HG03064 (cell line): ENCODE data around the gene CDC42BPA.
A peak's percentile ranks its signal among the peaks of the same experiment; 100 is the strongest.

Experiments
- ATAC-seq: cut with Tn5 transposase; IDR thresholded peaks from one replicate; pipeline ENCODE4 v1.9.1; 2021; ENCODE audit warnings: low read depth; ENCODE audit not compliant: unreplicated experiment

Gene CDC42BPA

DNA sequence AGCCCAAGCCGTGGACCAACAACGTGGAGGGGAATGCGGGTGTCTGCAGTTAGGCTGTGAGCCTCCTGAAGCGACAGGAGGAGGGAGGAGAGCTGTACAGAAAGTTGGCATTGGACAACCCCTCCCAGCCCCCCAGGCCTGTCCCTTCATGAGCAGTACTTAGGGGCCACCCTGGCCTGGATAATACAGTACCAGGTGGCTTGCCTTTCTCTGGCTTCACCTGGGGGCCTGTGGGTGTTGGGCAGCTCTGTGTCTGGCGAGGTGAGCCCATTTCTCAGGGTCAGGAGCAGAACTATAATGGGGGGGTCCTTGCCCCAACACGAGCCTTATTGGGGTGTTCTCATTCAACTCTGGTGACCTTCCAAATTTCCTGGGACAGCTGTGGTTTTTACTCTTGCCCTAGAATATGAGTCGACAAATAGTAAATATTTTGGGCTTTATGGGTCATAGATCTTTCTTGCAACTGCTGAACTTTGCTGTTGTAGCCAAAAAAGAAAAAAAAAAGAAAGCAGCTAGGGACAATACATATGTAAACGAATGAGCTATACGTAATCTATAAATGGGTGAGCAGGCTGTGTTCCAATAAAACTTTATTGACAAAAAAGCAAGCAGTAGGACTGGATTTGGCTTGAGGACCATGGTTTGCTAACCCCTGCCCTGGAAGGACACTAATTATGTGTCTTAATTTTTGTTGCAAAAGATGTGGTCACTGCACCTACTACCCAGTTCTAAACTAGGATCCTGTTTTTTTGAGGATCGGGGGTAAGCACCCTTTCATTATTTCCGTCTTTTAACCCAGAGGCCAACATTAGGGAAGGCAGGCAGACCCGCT lies 366.8 kb downstream of the CDC42BPA start:
- no peak for ATAC-seq

DNA sequence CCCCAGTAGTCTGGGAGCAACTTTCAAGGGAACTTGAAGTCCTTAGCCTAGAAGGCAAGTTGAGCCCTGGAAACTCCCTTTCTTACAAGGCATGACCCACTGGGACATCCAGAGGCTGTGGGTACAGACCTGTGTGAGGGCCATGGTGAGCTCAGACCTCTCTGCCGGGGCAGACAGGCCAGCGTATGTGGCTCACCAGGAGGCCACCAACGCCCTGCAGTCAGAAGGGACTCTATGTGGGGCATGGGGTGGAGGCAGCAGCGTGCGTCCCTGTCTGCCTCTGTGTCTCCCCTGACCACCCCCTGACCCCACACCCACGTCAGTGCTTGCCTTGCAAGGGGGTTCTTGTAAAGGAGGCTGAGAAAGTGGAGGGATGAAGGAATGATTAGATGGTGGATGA lies 367.4 kb downstream of the CDC42BPA start:
- no peak for ATAC-seq

DNA sequence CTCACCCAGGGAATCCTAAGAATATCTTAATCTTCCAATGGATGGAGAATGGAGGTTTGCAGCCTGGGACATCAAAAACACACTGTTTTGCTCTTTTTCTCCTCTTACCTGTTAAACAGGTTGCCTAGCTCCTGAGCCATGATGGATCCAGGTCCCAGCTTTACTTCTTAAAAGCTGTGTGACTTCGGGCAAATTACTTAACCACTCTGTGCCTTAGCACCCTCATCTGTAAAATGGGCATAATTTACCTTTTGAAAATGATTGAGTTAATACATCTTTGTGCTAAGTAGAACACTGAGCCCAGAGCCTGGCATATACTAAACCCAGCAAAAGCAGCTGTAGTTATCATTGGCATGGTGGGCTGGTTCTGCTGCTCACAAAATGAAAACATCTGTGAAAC lies 368.0 kb downstream of the CDC42BPA start:
- no peak for ATAC-seq

DNA sequence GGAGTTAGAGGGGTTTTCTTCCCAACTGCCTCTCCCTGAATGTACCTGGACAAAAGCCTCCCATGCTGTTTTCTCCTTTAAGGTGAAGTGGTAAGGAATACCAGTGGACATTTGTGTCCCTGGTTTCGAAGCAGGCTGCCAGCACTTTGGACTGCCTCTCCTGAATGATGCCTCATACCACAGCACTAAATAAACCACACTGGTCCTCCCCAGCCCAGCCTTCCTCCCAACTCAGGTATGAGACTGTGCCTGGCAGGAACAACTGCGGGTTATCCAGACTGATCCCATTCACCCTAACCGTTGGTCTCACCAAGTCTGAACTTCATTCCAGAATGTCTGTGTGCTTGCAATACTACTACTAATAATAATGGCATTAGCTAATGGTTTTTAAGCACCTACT lies 368.9 kb downstream of the CDC42BPA start:
- no peak for ATAC-seq

DNA sequence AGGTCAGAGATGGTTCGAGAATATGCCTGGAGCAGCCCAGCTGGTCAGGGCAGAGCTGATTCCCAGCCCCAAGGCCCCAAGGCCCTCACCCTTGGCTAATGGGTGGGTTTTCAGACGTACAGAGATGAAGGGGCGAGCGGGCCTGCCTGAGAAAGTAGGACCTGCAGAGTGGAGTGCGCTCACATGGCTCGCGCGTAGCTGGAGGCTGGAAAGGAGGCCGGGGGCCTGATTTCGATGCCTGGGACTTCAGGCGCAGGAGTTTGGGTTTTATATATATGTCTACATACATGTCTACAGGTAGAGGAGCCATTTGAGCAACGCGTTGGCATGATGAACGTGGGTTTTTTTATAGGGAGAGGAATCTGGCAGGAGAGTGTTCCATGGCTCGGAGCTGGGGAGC lies 369.3 kb downstream of the CDC42BPA start:
- no peak for ATAC-seq

GRCh38 chr1:226948480-226948879 lies 369.8 kb downstream of the CDC42BPA start:
- ATAC-seq, result no peak

- no peak for ATAC-seq
Measured at GRCh38 chr1:226948051-226948450, 370.2 kb downstream of the CDC42BPA start.

DNA sequence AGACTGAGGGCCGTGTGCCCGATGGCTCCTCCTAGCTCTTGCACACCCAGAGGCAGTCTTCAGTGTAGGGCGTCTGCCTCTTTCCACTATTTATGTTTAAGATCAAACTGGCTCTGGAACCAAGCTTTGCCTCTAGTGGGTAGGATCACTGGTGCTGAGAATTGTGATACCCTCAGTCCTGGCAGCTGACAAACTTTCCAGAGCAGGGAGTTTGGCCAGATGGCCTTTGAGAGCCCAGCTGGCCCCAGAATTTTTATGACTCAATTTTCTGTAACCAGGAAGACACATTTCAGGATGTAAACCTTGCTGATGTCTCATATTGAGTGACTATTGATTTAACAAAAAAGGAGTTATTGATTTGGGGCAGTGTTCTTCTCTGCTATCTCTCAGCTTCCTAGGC lies 371.5 kb downstream of the CDC42BPA start:
- no peak for ATAC-seq

GRCh38 chr1:226946285-226946684 lies 372.0 kb downstream of the CDC42BPA start:
- ATAC-seq, result no peak

- no peak for ATAC-seq
Measured at GRCh38 chr1:226945858-226946245, 372.4 kb downstream of the CDC42BPA start.

DNA sequence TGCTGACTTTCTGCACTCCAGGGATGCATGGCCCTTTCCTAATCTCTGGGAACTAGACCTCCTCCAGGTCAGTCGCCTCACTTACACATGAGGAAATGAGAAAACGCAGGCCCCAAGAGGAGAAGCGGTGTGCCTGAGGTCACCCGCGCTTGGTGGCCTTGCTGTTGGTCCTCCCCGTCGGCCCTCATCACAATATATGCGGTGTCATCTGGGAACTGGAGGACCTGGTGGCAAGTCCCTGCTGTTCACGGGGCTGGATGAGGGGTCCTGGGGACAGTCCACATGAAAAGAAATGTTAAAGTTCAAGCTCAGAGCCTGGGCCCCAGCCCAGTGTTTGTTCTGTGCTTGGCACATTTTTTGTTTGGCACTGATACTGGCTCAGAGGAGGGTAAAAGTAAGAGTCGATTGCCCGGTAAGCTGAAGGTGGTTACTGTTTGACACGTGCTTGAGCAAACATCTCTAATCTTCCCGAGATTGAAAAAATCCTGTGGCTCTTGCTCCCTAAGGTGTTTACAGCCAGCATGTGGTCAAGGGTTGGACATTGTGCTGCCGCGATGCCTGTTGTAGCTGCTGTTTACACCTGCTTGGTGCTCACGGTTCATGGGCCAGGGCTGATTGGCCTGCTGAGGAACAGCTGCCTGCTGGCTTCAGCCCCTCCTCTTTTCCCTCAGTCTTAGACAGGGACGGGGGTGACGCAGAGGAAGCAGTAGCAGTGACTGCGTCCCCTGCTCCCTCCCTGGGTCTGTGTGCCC lies 373.0 kb downstream of the CDC42BPA start:
- no peak for ATAC-seq

DNA sequence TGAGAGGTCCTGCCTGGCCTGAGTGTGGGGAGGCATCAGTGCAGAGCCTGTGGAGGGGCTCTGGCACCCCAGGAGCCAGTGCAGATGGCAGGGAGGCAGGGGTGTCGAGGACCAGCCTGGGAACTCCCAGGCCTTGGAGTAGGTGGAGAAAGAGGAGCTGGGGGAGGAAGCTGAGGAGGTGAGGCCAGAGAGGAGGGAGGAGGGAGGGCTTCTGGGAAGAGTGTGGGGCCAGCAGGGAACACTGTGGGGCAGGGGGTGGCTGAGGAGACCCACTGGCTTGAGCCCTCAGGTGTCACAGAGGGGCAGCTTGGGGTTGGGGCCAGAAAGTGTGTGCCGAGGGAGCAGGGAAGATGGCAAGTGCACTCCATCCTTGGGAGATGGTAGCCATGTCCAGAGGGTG lies 374.4 kb downstream of the CDC42BPA start:
- ATAC-seq, result no peak

GRCh38 chr1:226943156-226943555 lies 375.1 kb downstream of the CDC42BPA start:
- ATAC-seq, result no peak

DNA sequence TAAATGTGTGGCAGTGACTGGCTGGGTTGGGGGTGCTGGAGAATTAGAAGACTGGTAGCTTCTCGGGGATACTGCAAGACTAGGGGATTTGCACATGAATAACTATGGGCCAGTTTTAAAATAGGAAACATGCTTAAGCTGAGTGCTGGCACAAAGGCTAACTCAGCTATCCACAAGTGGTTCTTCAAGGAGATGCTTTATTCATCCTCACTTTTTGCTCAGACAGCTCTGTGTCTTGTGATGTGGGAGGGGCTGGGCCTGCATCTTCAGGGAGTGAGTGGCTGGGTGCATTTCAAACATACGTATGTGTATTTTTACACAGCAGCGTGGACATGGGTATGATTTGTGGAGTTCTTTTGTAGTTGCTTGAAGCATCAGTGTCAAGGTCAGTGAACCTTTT lies 375.9 kb downstream of the CDC42BPA start:
- ATAC-seq, result no peak

DNA sequence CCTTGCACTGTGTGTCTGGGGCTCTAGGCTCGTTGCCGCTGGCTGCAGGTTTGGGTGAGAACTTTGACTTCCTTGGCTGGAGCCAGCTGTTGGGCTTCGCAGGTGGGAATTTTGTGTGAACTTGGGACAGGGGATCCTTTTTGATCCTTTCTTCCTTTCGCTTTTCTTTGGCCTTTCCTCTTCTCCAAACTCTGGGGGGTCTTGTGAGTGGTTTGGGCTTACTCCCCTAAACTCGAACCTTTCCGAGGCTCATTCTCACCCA lies 377.6 kb downstream of the CDC42BPA start:
- no peak for ATAC-seq

DNA sequence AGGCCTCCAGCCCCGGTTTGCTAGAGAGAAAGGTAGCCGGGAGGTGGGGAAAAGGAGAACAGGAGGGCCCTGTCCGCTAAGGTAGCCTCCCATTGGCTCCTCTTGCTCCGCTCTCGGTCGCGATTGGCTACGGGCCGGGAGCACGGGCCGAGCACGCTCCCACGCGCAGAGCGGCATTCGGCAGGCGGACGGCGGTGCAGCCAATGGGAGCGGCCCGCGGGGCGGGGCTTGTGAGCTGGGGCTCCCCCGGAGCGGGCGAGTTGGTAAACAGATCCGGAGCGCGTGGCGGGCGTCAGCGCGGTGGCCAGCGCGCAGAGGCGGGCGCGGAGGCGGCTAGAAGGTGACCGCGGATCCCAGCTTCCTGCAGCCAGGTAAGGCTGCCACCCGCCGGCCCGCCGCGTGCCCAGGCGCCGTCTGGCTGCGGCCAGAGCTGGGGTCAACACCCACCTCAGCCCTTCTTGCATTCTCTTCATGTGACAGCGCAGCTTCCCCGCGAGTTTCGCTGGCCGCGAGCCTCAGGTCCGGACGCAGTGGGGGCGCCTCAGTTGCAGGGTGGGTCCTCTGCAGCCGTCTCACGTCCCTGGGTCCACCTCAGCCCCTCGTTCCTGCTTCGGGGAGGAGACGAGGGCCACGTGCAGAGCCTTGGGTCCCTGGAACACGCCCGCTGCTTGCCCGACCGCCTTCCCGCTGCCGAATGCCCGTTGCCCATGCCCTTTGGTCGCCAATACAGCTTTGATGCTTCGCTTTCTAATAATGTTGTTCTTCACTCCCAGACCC lies 378.1 kb downstream of the CDC42BPA start, which contains the start of gene COQ8A:
Gene COQ8A, plus strand, starts transcription at position 266 of the 777 bp plus-strand sequence. CDS start 21,092 bp downstream, outside the sequence.
- ATAC-seq, result peak; percentile 93
